ENCODE results near the gene MAST4.

The MAST4 gene

GRCh38 chr5:67139030-67139429 is 542.8 kb downstream of the MAST4 start:
- Histone ChIP-seq H3K4me3 (ENCODE audit: low read depth, low read length) (no peak overlapping the region), H3K36me3 (no peaks in the 10 kb centered on the region), H3K9me3 (no peaks in the 10 kb centered on the region), H3K4me1 (no peaks in the 10 kb centered on the region), H3K27me3 (no peaks in the 10 kb centered on the region)
- no peak for TF ChIP-seq CTCF (IDR thresholded peaks at IDR 0.05; ENCODE audit: low read depth, low read length)
- no peak for DNase-seq

- H3K4me1 ChIP-seq: no peaks in the 10 kb centered on the region
- no peak for TF ChIP-seq CTCF (IDR thresholded peaks at IDR 0.05; ENCODE audit: low read depth, low read length)
- H3K36me3 ChIP-seq: no peaks in the 10 kb centered on the region
- H3K9me3 ChIP-seq: no peaks in the 10 kb centered on the region
- H3K27me3 ChIP-seq: no peaks in the 10 kb centered on the region
- H3K4me3 ChIP-seq (ENCODE audit: low read depth, low read length): no peak overlapping the region
- DNase-seq: no peak
Measured at GRCh38 chr5:67140413-67140812, 544.2 kb downstream of the MAST4 start.

- Histone ChIP-seq H3K9me3 (no peaks in the 10 kb centered on the region), H3K4me3 (ENCODE audit: low read depth, low read length) (no peak overlapping the region), H3K36me3 (no peaks in the 10 kb centered on the region), H3K27me3 (no peaks in the 10 kb centered on the region), H3K4me1 (no peaks in the 10 kb centered on the region)
- no peak for TF ChIP-seq CTCF (IDR thresholded peaks at IDR 0.05; ENCODE audit: low read depth, low read length)
- no peak for DNase-seq
Measured at GRCh38 chr5:67141644-67142043, 545.5 kb downstream of the MAST4 start.

GRCh38 chr5:67142816-67143215 is 546.6 kb downstream of the MAST4 start:
- Histone ChIP-seq H3K4me1 (no peaks in the 10 kb centered on the region), H3K27me3 (no peaks in the 10 kb centered on the region), H3K9me3 (no peaks in the 10 kb centered on the region), H3K36me3 (no peaks in the 10 kb centered on the region), H3K4me3 (ENCODE audit: low read depth, low read length) (no peak overlapping the region)
- no peak for TF ChIP-seq CTCF (IDR thresholded peaks at IDR 0.05; ENCODE audit: low read depth, low read length)
- DNase-seq: no peak

GRCh38 chr5:67143549-67143948 is 547.4 kb downstream of the MAST4 start:
- no peak for DNase-seq
- TF ChIP-seq CTCF (IDR thresholded peaks at IDR 0.05; ENCODE audit: low read depth, low read length): no peak
- no peaks in the 10 kb centered on the region for H3K4me1 ChIP-seq

GRCh38 chr5:67144183-67144639 is 548.0 kb downstream of the MAST4 start:
- no peak for DNase-seq
- H3K27me3 ChIP-seq: no peaks in the 10 kb centered on the region
- no peaks in the 10 kb centered on the region for H3K36me3 ChIP-seq
- H3K4me3 ChIP-seq (ENCODE audit: low read depth, low read length): no peak overlapping the region
- TF ChIP-seq CTCF (IDR thresholded peaks at IDR 0.05; ENCODE audit: low read depth, low read length): no peak
- no peaks in the 10 kb centered on the region for H3K9me3 ChIP-seq
- H3K4me1 ChIP-seq: no peaks in the 10 kb centered on the region

More at GRCh38 chr5:67143549-67143948, 547.4 kb downstream of the MAST4 start:
- H3K36me3 ChIP-seq: no peaks in the 10 kb centered on the region
- H3K9me3 ChIP-seq: no peaks in the 10 kb centered on the region
- H3K27me3 ChIP-seq: no peaks in the 10 kb centered on the region
- H3K4me3 ChIP-seq (ENCODE audit: low read depth, low read length): no peak overlapping the region

Data from BE2C (cell line).